ENCODE results near the gene PDE8B.

PDE8B gene

DNA sequence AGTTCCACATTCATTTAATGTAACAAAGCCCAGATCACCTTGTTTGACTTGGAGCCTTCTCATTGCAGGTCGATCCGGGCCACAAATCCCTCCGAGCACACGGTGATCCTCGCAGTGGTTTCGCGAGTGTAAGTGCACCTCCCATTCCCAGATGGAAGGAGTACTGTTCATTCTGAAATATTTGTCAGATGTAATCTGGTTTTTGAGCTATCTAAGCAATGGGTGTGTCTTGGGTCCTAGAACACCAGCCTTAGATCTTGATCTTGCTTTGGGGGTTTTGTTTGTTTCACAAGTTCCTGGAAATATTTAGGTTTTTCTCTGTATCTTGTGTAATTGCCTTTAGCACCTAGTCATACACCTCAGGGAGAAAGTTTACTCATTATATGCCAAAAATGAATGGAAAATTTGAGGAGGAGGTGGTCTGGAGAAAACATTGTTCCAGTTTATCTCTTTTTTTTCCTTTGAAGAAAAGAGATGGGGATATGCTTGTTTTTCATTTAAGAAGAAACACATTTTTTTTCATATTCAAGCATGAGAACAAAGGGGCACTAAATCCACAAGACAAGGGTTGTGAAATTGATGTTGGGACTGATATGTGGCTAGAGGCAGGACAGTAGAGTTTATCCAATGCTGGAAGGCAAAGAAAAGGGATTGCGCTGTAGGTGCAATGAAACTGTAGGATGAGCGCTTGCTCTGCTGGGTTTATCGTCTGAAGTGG is 118.6 kb downstream of the PDE8B start:
- no peak overlapping the region for H3K27ac Mint-ChIP-seq
- peaks cover 13% of the 10 kb centered on the region for H3K4me1 Mint-ChIP-seq
- TF ChIP-seq, protein P1, sequence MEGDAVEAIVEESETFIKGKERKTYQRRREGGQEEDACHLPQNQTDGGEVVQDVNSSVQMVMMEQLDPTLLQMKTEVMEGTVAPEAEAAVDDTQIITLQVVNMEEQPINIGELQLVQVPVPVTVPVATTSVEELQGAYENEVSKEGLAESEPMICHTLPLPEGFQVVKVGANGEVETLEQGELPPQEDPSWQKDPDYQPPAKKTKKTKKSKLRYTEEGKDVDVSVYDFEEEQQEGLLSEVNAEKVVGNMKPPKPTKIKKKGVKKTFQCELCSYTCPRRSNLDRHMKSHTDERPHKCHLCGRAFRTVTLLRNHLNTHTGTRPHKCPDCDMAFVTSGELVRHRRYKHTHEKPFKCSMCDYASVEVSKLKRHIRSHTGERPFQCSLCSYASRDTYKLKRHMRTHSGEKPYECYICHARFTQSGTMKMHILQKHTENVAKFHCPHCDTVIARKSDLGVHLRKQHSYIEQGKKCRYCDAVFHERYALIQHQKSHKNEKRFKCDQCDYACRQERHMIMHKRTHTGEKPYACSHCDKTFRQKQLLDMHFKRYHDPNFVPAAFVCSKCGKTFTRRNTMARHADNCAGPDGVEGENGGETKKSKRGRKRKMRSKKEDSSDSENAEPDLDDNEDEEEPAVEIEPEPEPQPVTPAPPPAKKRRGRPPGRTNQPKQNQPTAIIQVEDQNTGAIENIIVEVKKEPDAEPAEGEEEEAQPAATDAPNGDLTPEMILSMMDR (IDR thresholded peaks at IDR 0.05; ENCODE audit: unreplicated experiment in 3 of 3): no peak
- peaks cover 13% of the 10 kb centered on the region for H3K27me3 Mint-ChIP-seq (ENCODE audit: low read depth)
- H3K4me3 Mint-ChIP-seq: no peak overlapping the region
- no peaks in the 10 kb centered on the region for H3K36me3 Mint-ChIP-seq (ENCODE audit: low read depth)
- H3K9me3 Mint-ChIP-seq: no peaks in the 10 kb centered on the region

DNA sequence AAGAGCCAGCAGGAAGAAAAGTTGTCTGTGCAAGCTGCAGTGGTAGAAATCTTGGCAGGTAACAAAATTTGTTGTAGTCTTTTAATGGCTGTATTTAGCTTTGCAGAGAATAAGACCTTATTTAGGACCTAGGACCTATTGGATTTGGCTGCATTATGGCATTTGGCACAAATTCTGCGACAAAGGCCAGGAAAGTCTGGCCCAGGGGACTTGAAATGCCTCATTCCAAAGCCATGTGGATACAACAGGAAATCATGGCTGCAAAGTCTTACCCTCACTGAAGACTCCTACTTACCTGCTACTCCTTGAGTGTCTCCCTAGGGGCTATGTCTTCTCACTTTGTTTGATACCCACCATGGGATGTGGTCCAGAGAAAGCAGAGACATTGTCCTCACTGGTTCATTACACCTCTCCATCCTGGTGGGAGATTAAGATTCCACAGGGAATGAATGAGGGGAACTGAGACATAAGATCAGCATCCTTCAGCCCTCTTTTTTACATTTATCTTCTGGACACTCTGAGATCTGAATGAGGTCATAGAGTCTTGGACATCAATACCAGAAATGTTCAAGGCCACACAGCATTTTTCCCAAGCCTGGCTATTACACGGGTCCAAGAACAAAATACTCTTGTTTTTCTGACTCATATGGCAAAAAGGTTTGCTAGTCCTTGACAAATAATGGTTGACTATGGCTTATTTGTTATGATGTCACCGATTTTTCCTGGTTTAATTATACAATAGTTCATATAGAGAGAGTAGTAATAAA is 119.4 kb downstream of the PDE8B start:
- peaks cover 20% of the 10 kb centered on the region for H3K4me1 Mint-ChIP-seq
- no peaks in the 10 kb centered on the region for H3K9me3 Mint-ChIP-seq
- no peaks in the 10 kb centered on the region for H3K36me3 Mint-ChIP-seq (ENCODE audit: low read depth)
- H3K4me3 Mint-ChIP-seq: no peak overlapping the region
- H3K27me3 Mint-ChIP-seq (ENCODE audit: low read depth): peaks cover 13% of the 10 kb centered on the region
- H3K27ac Mint-ChIP-seq: no peak overlapping the region
- TF ChIP-seq, protein P1 (IDR thresholded peaks at IDR 0.05; ENCODE audit: unreplicated experiment in 3 of 3): no peak

DNA sequence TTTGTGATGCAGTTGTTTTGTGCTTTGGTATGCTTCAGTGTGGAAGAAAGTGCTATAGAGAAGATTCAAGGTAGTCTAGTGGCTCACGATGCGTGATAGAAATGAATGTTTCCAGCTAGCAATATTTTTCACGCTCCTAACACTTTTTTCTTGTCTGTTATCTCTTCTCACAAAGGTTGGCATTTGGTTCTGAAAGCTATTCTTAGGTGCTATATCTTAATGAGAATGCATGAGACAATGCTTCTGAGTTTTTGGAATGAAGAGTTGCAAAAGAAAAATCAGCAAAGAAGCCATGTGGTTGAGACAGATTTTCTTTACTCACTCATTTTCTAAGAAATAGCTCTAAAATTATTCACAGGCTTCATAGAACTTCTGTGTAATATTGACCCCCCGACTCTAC is 122.6 kb downstream of the PDE8B start:
- H3K27me3 Mint-ChIP-seq (ENCODE audit: low read depth): peaks cover 11% of the 10 kb centered on the region
- TF ChIP-seq, protein P1 (IDR thresholded peaks at IDR 0.05; ENCODE audit: unreplicated experiment in 3 of 3): no peak
- H3K36me3 Mint-ChIP-seq (ENCODE audit: low read depth): no peaks in the 10 kb centered on the region
- no peak overlapping the region for H3K27ac Mint-ChIP-seq
- H3K4me3 Mint-ChIP-seq: no peak overlapping the region
- no peaks in the 10 kb centered on the region for H3K9me3 Mint-ChIP-seq
- H3K4me1 Mint-ChIP-seq: peaks cover 33% of the 10 kb centered on the region

DNA sequence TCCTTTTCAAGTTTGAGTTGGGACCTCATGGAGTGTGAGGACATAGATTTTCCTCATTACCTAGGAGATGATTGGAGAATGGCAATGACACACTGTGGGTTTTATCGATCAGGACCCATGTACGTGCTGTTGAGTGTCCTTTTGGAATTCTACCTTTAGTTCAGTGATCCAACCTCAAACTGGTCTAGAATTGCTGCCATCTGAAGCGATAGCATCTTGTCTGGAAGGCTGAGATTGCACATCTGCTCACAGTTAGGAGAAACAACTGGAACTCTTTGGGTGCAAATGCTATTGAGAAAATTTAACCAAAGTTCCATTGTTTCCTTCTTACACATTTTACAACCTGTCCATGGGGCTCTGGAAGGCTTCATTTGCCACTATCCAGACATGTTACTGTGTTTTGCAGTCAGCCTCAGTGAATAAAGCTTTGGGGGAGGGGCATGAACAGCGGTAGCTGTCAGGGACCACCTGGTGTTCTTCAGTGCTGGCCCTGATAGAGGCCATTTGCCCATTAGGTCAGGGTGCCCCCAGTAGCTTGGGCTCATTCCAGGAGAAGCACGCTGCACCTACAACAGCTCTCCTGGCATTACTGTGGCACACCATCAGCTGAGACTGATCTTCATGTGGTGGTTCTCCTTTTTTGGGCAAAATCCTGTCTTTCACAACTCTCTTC is 123.1 kb downstream of the PDE8B start:
- H3K27ac Mint-ChIP-seq: peak overlapping the region in 1 of 3 experiments; percentile 97
- H3K36me3 Mint-ChIP-seq (ENCODE audit: low read depth): no peaks in the 10 kb centered on the region
- H3K4me3 Mint-ChIP-seq: no peak overlapping the region
- H3K4me1 Mint-ChIP-seq: peaks cover 38% of the 10 kb centered on the region
- H3K27me3 Mint-ChIP-seq (ENCODE audit: low read depth): peaks cover 11% of the 10 kb centered on the region
- TF ChIP-seq, protein P1 (IDR thresholded peaks at IDR 0.05; ENCODE audit: unreplicated experiment in 3 of 3): no peak
- H3K9me3 Mint-ChIP-seq: no peaks in the 10 kb centered on the region

DNA sequence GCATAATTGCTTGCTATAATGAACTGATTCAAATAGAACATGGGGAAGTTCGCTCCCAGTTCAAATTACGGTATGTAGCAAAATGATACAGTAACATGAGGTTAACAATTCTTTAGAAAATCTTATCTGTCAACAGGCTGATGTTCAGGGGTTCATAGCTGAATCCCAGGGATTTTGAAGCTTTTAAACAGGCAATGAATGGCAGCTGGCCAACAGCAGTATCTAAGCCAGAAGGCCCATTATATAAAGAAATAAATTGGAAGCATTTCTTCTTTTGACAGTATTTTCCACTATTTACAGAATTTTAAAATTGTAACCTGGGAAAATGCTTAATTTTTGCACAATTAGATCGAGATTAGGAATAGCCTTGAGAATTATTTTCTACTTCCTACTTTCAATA is 126.8 kb downstream of the PDE8B start:
- TF ChIP-seq, protein P1 (IDR thresholded peaks at IDR 0.05; ENCODE audit: unreplicated experiment in 3 of 3): no peak
- Mint-ChIP-seq H3K27ac (peak overlapping the region; percentile 47 to 71 (median 52)), H3K4me1 (peaks cover 39% of the 10 kb centered on the region), H3K36me3 (ENCODE audit: low read depth) (no peaks in the 10 kb centered on the region), H3K9me3 (no peaks in the 10 kb centered on the region), H3K4me3 (no peak overlapping the region), H3K27me3 (ENCODE audit: low read depth) (peaks cover 5% of the 10 kb centered on the region)

Data from nephron (organoid).